ENCODE results near the gene DACT1. TPM values are rescaled to one million over a fixed set of nuclear protein-coding genes. Genes with fewer than 3 reads are reported as not detected.
A peak's percentile ranks its signal among the peaks of the same experiment; 100 is the strongest.

The DACT1 gene
- total RNA-seq, 1 donor = 75.6 TPM

DNA sequence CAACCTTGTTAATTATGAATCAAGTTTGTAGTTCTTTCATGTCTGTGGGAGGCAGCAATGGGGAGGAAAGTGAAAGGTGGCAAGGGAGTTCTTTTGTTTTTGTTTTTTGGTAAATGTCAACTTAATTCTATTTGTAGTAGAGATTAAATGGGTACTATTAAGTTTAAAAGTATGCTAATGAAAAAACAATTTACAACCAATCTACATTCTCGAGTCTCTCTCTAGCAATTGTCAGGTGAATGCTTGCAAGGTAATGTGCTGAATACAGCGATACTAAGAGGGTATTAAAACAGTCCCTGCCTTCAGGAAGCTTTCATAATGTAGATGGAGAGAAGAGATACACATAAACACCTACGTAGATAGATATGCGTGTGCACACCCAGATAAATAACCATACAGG is 1.6 kb upstream of the DACT1 start:
- Histone ChIP-seq H3K4me2 (ENCODE audit: insufficient read depth, low read length) (peak overlapping the region; percentile 93), H2AFZ (ENCODE audit: low read length) (no peak overlapping the region), H3K4me1 (ENCODE audit: insufficient read depth, low read length) (peaks cover 20% of the 10 kb centered on the region), H3K27me3 (ENCODE audit: insufficient read depth, low read length) (peaks cover 3% of the 10 kb centered on the region), H3K9me3 (ENCODE audit: low read depth, low read length) (no peaks in the 10 kb centered on the region), H3K4me3 (ENCODE audit: insufficient read depth, low read length) (no peak overlapping the region), H3K36me3 (ENCODE audit: insufficient read depth, low read length) (peaks cover 7% of the 10 kb centered on the region), H3K79me2 (ENCODE audit: insufficient read depth, low read length) (peaks cover 18% of the 10 kb centered on the region), H4K20me1 (ENCODE audit: insufficient read depth, low read length) (no peaks in the 10 kb centered on the region), H3K27ac (ENCODE audit: low read depth, low read length) (no peak overlapping the region)
- no peak for DNase-seq (ENCODE audit: insufficient read length, low spot score, missing footprints)
- TF ChIP-seq, protein P1, sequence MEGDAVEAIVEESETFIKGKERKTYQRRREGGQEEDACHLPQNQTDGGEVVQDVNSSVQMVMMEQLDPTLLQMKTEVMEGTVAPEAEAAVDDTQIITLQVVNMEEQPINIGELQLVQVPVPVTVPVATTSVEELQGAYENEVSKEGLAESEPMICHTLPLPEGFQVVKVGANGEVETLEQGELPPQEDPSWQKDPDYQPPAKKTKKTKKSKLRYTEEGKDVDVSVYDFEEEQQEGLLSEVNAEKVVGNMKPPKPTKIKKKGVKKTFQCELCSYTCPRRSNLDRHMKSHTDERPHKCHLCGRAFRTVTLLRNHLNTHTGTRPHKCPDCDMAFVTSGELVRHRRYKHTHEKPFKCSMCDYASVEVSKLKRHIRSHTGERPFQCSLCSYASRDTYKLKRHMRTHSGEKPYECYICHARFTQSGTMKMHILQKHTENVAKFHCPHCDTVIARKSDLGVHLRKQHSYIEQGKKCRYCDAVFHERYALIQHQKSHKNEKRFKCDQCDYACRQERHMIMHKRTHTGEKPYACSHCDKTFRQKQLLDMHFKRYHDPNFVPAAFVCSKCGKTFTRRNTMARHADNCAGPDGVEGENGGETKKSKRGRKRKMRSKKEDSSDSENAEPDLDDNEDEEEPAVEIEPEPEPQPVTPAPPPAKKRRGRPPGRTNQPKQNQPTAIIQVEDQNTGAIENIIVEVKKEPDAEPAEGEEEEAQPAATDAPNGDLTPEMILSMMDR (IDR thresholded peaks at IDR 0.05; ENCODE audit: extremely low read depth, low read depth, low read length) = no peak

DNA sequence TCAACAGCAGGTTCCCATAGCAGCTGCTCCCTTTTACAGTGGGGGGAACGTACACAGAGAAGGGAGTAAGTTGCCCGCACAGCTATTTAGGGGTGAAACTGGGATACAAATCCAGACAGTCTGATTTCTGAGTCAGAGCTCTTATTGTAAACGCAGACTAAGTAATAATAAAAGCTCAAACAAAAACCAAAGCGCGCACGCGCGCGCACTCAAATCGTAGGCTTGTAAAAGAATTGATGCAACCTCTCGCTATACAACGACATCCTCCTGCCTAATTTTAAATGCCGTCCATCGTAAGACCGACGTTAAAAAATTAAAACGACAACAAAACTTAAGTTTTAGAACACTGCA is 747 bp upstream of the DACT1 start:
- Histone ChIP-seq H3K4me2 (ENCODE audit: insufficient read depth, low read length) (peak overlapping the region; percentile 93), H3K27ac (ENCODE audit: low read depth, low read length) (peak overlapping the region; percentile 86), H3K79me2 (ENCODE audit: insufficient read depth, low read length) (peaks cover 18% of the 10 kb centered on the region), H3K9me3 (ENCODE audit: low read depth, low read length) (no peaks in the 10 kb centered on the region), H2AFZ (ENCODE audit: low read length) (peak overlapping the region; percentile 92), H4K20me1 (ENCODE audit: insufficient read depth, low read length) (no peaks in the 10 kb centered on the region), H3K36me3 (ENCODE audit: insufficient read depth, low read length) (peaks cover 16% of the 10 kb centered on the region), H3K27me3 (ENCODE audit: insufficient read depth, low read length) (peaks cover 3% of the 10 kb centered on the region), H3K4me3 (ENCODE audit: insufficient read depth, low read length) (peak overlapping the region; percentile 78), H3K4me1 (ENCODE audit: insufficient read depth, low read length) (peaks cover 20% of the 10 kb centered on the region)
- TF ChIP-seq, protein P1 (IDR thresholded peaks at IDR 0.05; ENCODE audit: extremely low read depth, low read depth, low read length) = no peak
- peak; percentile 79 for DNase-seq (ENCODE audit: insufficient read length, low spot score, missing footprints)

DNA sequence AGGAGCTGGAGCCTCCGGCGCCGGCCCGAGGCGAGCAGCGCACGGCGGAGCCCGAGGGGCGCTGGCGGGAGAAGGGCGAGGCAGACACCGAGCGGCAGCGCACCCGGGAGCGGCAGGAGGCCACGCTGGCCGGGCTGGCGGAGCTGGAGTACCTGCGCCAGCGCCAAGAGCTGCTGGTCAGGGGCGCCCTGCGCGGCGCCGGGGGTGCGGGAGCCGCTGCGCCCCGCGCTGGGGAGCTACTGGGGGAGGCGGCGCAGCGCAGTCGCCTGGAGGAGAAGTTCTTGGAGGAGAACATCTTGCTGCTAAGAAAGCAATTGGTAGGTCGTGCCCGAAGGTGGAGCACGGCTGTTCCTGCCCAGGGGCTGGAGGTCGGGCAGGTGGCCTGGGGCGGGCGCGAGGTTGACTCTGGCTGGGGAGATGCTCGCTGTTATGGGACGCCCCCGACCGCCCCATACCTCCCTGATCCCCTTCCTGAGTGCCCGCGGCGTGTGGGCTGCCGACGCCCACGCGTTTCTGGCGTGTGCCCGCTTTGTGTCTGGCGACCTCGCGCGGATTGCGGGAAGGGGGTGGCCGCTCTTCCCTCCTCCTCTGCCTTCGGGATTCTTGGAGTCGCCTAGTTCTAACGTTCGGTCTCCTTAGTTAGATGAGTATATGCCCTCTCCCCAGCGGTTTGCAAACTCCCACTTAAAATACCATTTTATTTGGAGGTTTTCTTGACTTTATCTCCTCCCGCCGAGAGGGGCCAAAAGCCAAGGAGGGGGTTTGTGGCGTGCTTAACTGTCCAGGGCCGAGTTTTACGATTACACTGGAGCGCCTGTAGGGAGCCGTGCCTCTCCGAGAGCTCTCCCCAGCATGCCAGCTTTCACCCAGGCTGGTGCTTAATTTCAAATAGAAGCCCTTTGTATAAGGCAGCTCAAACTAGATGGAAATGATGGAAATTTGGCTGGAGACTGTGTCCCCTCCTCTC is 752 bp downstream of the DACT1 start:
- H3K4me3 ChIP-seq (ENCODE audit: insufficient read depth, low read length) = peak overlapping the region; percentile 78
- H3K36me3 ChIP-seq (ENCODE audit: insufficient read depth, low read length) = peaks cover 29% of the 10 kb centered on the region
- peak; percentile 85 for DNase-seq (ENCODE audit: insufficient read length, low spot score, missing footprints)
- H3K4me2 ChIP-seq (ENCODE audit: insufficient read depth, low read length) = peak overlapping the region; percentile 93
- H3K9me3 ChIP-seq (ENCODE audit: low read depth, low read length) = no peaks in the 10 kb centered on the region
- H4K20me1 ChIP-seq (ENCODE audit: insufficient read depth, low read length) = no peaks in the 10 kb centered on the region
- peak overlapping the region; percentile 71 for H2AFZ ChIP-seq (ENCODE audit: low read length)
- peaks cover 18% of the 10 kb centered on the region for H3K79me2 ChIP-seq (ENCODE audit: insufficient read depth, low read length)
- H3K27me3 ChIP-seq (ENCODE audit: insufficient read depth, low read length) = peaks cover 3% of the 10 kb centered on the region
- peaks cover 20% of the 10 kb centered on the region for H3K4me1 ChIP-seq (ENCODE audit: insufficient read depth, low read length)
- peak overlapping the region; percentile 62 for H3K27ac ChIP-seq (ENCODE audit: low read depth, low read length)
- TF ChIP-seq, protein P1 (IDR thresholded peaks at IDR 0.05; ENCODE audit: extremely low read depth, low read depth, low read length) = peak; percentile 16

DNA sequence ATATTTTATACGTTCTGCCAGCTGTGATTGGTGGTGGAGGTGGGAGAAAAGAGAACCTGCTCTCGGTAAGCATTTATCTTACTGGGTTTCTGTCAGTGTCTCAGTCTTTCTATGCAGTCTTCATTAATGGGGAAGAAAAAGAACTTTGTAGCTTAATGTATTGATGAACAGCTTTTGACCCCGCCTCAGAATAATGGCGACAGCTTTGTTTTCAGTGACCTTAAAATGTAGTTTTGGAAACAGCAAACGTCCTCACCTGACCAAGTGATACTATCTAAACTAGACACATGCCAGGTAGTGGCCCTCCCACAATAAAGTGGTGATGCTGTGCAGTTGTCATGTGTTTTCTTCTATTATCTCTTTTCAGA is 1.4 kb downstream of the DACT1 start:
- H3K9me3 ChIP-seq (ENCODE audit: low read depth, low read length) = no peaks in the 10 kb centered on the region
- peaks cover 3% of the 10 kb centered on the region for H3K27me3 ChIP-seq (ENCODE audit: insufficient read depth, low read length)
- peak overlapping the region; percentile 71 for H2AFZ ChIP-seq (ENCODE audit: low read length)
- peaks cover 20% of the 10 kb centered on the region for H3K4me1 ChIP-seq (ENCODE audit: insufficient read depth, low read length)
- peak overlapping the region; percentile 62 for H3K27ac ChIP-seq (ENCODE audit: low read depth, low read length)
- TF ChIP-seq, protein P1 (IDR thresholded peaks at IDR 0.05; ENCODE audit: extremely low read depth, low read depth, low read length) = no peak
- H4K20me1 ChIP-seq (ENCODE audit: insufficient read depth, low read length) = no peaks in the 10 kb centered on the region
- no peak for DNase-seq (ENCODE audit: insufficient read length, low spot score, missing footprints)
- H3K79me2 ChIP-seq (ENCODE audit: insufficient read depth, low read length) = peaks cover 18% of the 10 kb centered on the region
- H3K36me3 ChIP-seq (ENCODE audit: insufficient read depth, low read length) = peaks cover 34% of the 10 kb centered on the region
- H3K4me3 ChIP-seq (ENCODE audit: insufficient read depth, low read length) = peak overlapping the region; percentile 78
- H3K4me2 ChIP-seq (ENCODE audit: insufficient read depth, low read length) = peak overlapping the region; percentile 93

Data from osteoblast (primary cell).